CD14-positive monocyte (primary cell): ENCODE data around the gene GRIN2A. TPM values are rescaled to one million over a fixed set of nuclear protein-coding genes. Genes with fewer than 3 reads are reported as not detected.

Source experiments
- DNase-seq, 3 donors: peaks; one replicate each; pipeline ENCODE4 v3.0.0-alpha.2; 2011 to 2022
- H2AFZ ChIP-seq: 2 replicates; pipeline ENCODE4 v1.6.0; 2012; ENCODE audit warnings: mild to moderate bottlenecking, low read depth, low read length, inconsistent platforms; ENCODE audit not compliant: insufficient read depth, poor library complexity, severe bottlenecking
- H3K27ac ChIP-seq, 2 donors: 1 replicate in 1 of 2; 2 replicates in 1 of 2; pipeline ENCODE4 v1.5.1; 2012 to 2013; ENCODE audit warnings: low read length in 2 of 2, control low read depth in 1 of 2, inconsistent platforms in 1 of 2, low read depth in 1 of 2, mild to moderate bottlenecking in 1 of 2
- H3K27me3 ChIP-seq, 2 donors: one replicate each; pipeline versions ENCODE4 v1.6.0 to v1.6.1; 2011 to 2013; ENCODE audit warnings: low read length in 2 of 2; ENCODE audit not compliant: control insufficient read depth in 2 of 2, insufficient read depth in 2 of 2
- H3K36me3 ChIP-seq, 2 donors: replicated peaks in 1 of 2; 1 replicate in 1 of 2; 2 replicates in 1 of 2; pipeline versions ENCODE4 v1.5.1 to v1.6.1; 2012 to 2013; ENCODE audit warnings: low read length in 2 of 2, control low read depth in 1 of 2, inconsistent platforms in 1 of 2, mild to moderate bottlenecking in 1 of 2; ENCODE audit not compliant: insufficient read depth in 2 of 2, control insufficient read depth in 1 of 2
- H3K4me1 ChIP-seq, 2 donors: 1 replicate in 1 of 2; 2 replicates in 1 of 2; pipeline versions ENCODE4 v1.5.1 to v1.6.1; 2012 to 2013; ENCODE audit warnings: low read length in 2 of 2, control low read depth in 1 of 2, inconsistent platforms in 1 of 2, mild to moderate bottlenecking in 1 of 2, moderate library complexity in 1 of 2; ENCODE audit not compliant: insufficient read depth in 2 of 2, control insufficient read depth in 1 of 2
- H3K4me2 ChIP-seq: replicated peaks from 2 replicates; pipeline ENCODE3; 2012; ENCODE audit warnings: low read length, moderate library complexity, mild to moderate bottlenecking; ENCODE audit not compliant: poor library complexity, severe bottlenecking; ENCODE audit errors: extremely low read depth
- H3K4me3 ChIP-seq, 3 experiments: fragments of 200-600 bp in 1 of 3; sonication (generic) in 1 of 3; replicated peaks in 1 of 3; 1 replicate in 2 of 3; 2 replicates in 1 of 3; pipeline ENCODE4 v1.5.1; 2011 to 2013; ENCODE audit warnings: low read length in 3 of 3, mild to moderate bottlenecking in 3 of 3, control low read depth in 2 of 3, low read depth in 2 of 3, inconsistent platforms in 1 of 3, moderate library complexity in 1 of 3
- H3K79me2 ChIP-seq: 2 replicates; pipeline ENCODE4 v1.6.0; 2012; ENCODE audit warnings: mild to moderate bottlenecking, control low read depth, inconsistent platforms, low read length, moderate library complexity; ENCODE audit not compliant: insufficient read depth
- H3K9ac ChIP-seq: 2 replicates; pipeline ENCODE4 v1.6.0; 2017; ENCODE audit warnings: low read length, mild to moderate bottlenecking; ENCODE audit not compliant: insufficient read depth, poor library complexity, severe bottlenecking
- H3K9me3 ChIP-seq, 2 donors: replicated peaks in 1 of 2; 1 replicate in 1 of 2; 2 replicates in 1 of 2; pipeline versions ENCODE4 v1.5.1 to v1.6.1; 2012 to 2013; ENCODE audit warnings: low read length in 2 of 2, control low read depth in 1 of 2; ENCODE audit not compliant: control insufficient read depth in 1 of 2, insufficient read depth in 1 of 2
- H4K20me1 ChIP-seq: 2 replicates; pipeline ENCODE4 v1.6.0; 2012; ENCODE audit warnings: mild to moderate bottlenecking, low read length, control low read depth, moderate library complexity; ENCODE audit not compliant: insufficient read depth
- H3K27ac Mint-ChIP-seq, 7 donors: one replicate each; pipeline ENCODE4 v1.8.0; 2020; ENCODE audit warnings: mild to moderate bottlenecking in 7 of 7, mixed read lengths in 7 of 7, moderate library complexity in 6 of 7, inconsistent platforms in 2 of 7
- H3K27me3 Mint-ChIP-seq, 3 donors: one replicate each; pipeline ENCODE4 v1.8.0; 2021 to 2022; ENCODE audit warnings: low read depth in 3 of 3, mild to moderate bottlenecking in 3 of 3, mixed read lengths in 3 of 3, moderate library complexity in 3 of 3, inconsistent platforms in 1 of 3
- H3K36me3 Mint-ChIP-seq, 2 donors: one replicate each; pipeline ENCODE4 v1.8.0; 2020; ENCODE audit warnings: mixed read lengths in 2 of 2, inconsistent platforms in 1 of 2, mild to moderate bottlenecking in 1 of 2
- H3K4me1 Mint-ChIP-seq: one replicate; pipeline ENCODE4 v1.8.0; 2020; ENCODE audit warnings: mild to moderate bottlenecking, mixed read lengths
- H3K4me3 Mint-ChIP-seq, 2 donors: one replicate each; pipeline ENCODE4 v1.8.0; 2020; ENCODE audit warnings: mild to moderate bottlenecking in 2 of 2, mixed read lengths in 2 of 2, moderate library complexity in 1 of 2
- H3K9me3 Mint-ChIP-seq, 7 donors: one replicate each; pipeline ENCODE4 v1.8.0; 2020 to 2022; ENCODE audit warnings: mixed read lengths in 7 of 7, mild to moderate bottlenecking in 6 of 7, moderate library complexity in 6 of 7, inconsistent platforms in 2 of 7
- CTCF ChIP-seq: fragments of 200-600 bp; IDR thresholded peaks from one replicate; pipeline ENCODE4 v1.8.0; 2022; ENCODE audit warnings: antibody characterized with exemption, mild to moderate bottlenecking
- WGBS: methylation state at CpG from one replicate; pipeline ENCODE4 v1.1.5; 2013; ENCODE audit warnings: missing lambda C conversion rate; ENCODE audit not compliant: insufficient coverage; 5-methylcytosine and 5-hydroxymethylcytosine counted together
- intact Hi-C, 2 donors: fragments of 100-400 bp; cut with micrococcal nuclease; formaldehyde crosslinking; loops; one replicate each; pipeline versions ENCODE4 v1.15.0 to v1.15.1; 2023
- polyA plus RNA-seq, 3 donors: library from polyadenylated mRNA; depleted of rRNA in 1 of 3; unstranded in 2 of 3; stranded (reverse) in 1 of 3; fragments of 300-500 nt in 2 of 3; fragments of >200 nt in 1 of 3; fragmentation: Illumina TruSeq in 2 of 3; gene quantifications; 1 replicate in 2 of 3; 2 replicates in 1 of 3; pipeline ENCODE4 v1.2.3, GENCODE V29; 2012 to 2021

GRIN2A gene
- polyA plus RNA-seq, 3 donors: not detected

DNA sequence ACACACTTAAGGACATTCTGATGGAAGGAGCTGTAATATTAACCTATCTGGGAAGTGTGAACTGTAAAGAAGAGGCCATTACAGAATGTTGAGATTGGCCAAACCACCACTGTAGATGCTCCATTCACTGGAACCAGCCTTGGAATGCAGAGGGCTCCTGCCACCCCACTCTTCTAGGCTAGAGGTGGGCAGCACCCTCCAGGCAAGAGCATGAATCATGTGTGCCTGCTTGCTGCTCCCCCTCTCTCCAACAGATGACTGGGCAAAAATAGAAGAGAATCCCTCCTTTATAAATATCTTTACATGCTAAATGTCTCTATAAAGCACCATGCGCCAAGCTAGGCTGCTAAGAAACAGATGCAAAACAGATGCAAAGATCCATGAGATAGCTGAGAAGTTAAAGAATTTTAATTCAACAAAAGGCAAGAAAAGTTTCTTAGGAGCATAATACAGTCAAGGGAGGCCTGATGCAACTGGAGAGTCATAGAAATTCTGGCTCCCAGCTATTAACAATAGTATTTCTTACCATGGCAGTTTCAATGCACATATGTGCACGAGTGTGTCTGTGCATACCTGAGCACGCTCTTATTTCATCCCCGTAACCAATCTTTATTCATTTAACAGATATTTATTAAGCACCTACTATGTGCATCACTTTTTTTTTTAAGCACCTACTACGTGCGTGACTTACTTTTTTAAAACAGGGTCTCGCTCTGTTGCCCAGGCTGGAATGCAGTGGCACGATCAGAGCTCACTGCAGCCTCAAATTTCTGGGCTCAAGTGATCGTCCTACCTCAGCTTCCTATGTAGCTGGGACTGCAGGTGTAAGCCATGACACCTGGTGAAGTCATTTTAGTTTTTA, 53.6 kb downstream of the GRIN2A start:
- Mint-ChIP-seq H3K27me3 (peaks cover 0 to 4% (median 3%) of the 10 kb centered on the region in 3 donors), H3K27ac (no peak overlapping the region), H3K36me3 (no peaks in the 10 kb centered on the region), H3K9me3 (peaks cover 0 to 7% (median 0%) of the 10 kb centered on the region in 7 donors), H3K4me1 (no peaks in the 10 kb centered on the region), H3K4me3 (no peak overlapping the region)
- Histone ChIP-seq H3K9ac (no peak overlapping the region), H3K36me3 (no peaks in the 10 kb centered on the region), H3K4me1 (no peaks in the 10 kb centered on the region), H2AFZ (no peak overlapping the region), H3K4me2 (no peak overlapping the region), H3K9me3 (no peaks in the 10 kb centered on the region), H3K27me3 (no peaks in the 10 kb centered on the region), H3K79me2 (no peaks in the 10 kb centered on the region), H3K4me3 (no peak overlapping the region), H3K27ac (no peak overlapping the region), H4K20me1 (no peaks in the 10 kb centered on the region)
- DNase-seq: no peak
- WGBS: 72% methylated on average over 5 of the region's 9 CpGs
- TF ChIP-seq CTCF: no peak
- intact Hi-C loops: no loop called here

DNA sequence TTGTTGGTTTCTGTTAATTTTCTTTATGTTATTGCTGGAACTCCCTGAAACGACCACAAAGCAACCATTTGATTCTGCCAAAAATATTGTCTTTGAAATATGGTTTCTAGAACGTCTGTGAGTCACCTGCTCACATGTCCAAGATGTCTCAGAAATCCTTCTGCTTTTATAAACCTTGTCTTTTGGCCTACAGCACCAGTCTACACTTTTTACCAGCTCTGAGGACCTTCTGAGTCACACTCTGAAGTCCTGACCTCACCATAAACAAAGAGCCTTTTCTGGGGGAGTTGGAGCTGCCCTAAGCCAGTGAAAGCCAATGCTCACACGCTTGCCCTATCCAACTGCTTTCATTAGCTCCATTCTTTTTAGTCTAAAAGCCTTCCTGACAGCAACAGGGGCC, 55.5 kb downstream of the GRIN2A start:
- H3K9me3 Mint-ChIP-seq: peaks cover 0 to 2% (median 0%) of the 10 kb centered on the region in 7 donors
- H3K4me1 Mint-ChIP-seq: no peaks in the 10 kb centered on the region

More for the DNA sequence above, 55.5 kb downstream of the GRIN2A start:
- Histone ChIP-seq H3K79me2 (no peaks in the 10 kb centered on the region), H3K9ac (no peak overlapping the region), H4K20me1 (no peaks in the 10 kb centered on the region), H3K4me3 (no peak overlapping the region), H3K4me1 (no peaks in the 10 kb centered on the region), H3K36me3 (no peaks in the 10 kb centered on the region), H3K4me2 (no peak overlapping the region), H3K27me3 (no peaks in the 10 kb centered on the region), H3K9me3 (no peaks in the 10 kb centered on the region), H3K27ac (no peak overlapping the region), H2AFZ (no peak overlapping the region)
- Mint-ChIP-seq H3K27me3 (peaks cover 4 to 5% (median 5%) of the 10 kb centered on the region in 3 donors), H3K36me3 (no peaks in the 10 kb centered on the region), H3K4me3 (no peak overlapping the region), H3K27ac (no peak overlapping the region)
- intact Hi-C loops: no loop called here
- 53% methylated on average over 2 of the region's 3 CpGs for WGBS
- no peak for DNase-seq
- no peak for TF ChIP-seq CTCF
